Left lung (tissue), 10 donors: Measurements from ENCODE around the gene ACOX2. TPM values are rescaled to one million over a fixed set of nuclear protein-coding genes. Genes with fewer than 3 reads are reported as not detected.

ENCODE experiments used
- ATAC-seq: fragments of 200-7000 bp; cut with Tn5 transposase; one replicate; pipeline ENCODE4 v1.9.1; 2020; ENCODE audit warnings: moderate library complexity
- DNase-seq, 4 donors: peaks; one replicate each; pipeline ENCODE4 v3.0.0-alpha.2; 2013 to 2020
- H3K27ac ChIP-seq, 2 donors: fragments of 200-600 bp; sonication (generic) in 1 of 2; one replicate each; pipeline versions ENCODE4 v1.5.0 to v1.8.0; 2020 to 2021
- H3K27me3 ChIP-seq, 2 donors: fragments of 200-600 bp; sonication (generic) in 1 of 2; one replicate each; pipeline versions ENCODE4 v1.5.0 to v1.8.0; 2020 to 2021
- H3K36me3 ChIP-seq, 2 donors: fragments of 200-600 bp; sonication (generic) in 1 of 2; one replicate each; pipeline versions ENCODE4 v1.5.0 to v1.8.0; 2020 to 2021
- H3K4me1 ChIP-seq, 2 donors: fragments of 200-600 bp; one replicate each; pipeline ENCODE4 v1.8.0; 2021
- H3K4me3 ChIP-seq, 2 donors: fragments of 200-600 bp; sonication (generic) in 1 of 2; one replicate each; pipeline versions ENCODE4 v1.5.0 to v1.8.0; 2020 to 2021; ENCODE audit warnings: mild to moderate bottlenecking in 1 of 2
- H3K9me3 ChIP-seq, 2 donors: fragments of 200-600 bp; sonication (generic) in 1 of 2; one replicate each; pipeline versions ENCODE4 v1.5.0 to v1.8.0; 2020 to 2021
- intact Hi-C, 2 donors: fragments of 100-400 bp; cut with DNase I; formaldehyde crosslinking; loops; one replicate each; pipeline versions ENCODE4 v1.11.2 to v1.14.2; 2022
- polyA plus RNA-seq, 6 donors: library from polyadenylated mRNA; unstranded; fragments of 120-200 nt; gene quantifications; one replicate each; pipeline ENCODE4 v1.2.1, GENCODE V29; 2013; ENCODE audit not compliant: insufficient read length in 6 of 6
- total RNA-seq, 2 donors: library from RNA; stranded (reverse); fragmentation: NEBNext Ultra II Directional; extraction: Animal tissue kit (Norgen Biotek cat#: 25700); gene quantifications; one replicate each; pipeline ENCODE4 v1.2.1, GENCODE V29; 2021
- TF ChIP-seq, protein P1 (sequence below), 2 donors: fragments of 200-600 bp; sonication (generic) in 1 of 2; IDR thresholded peaks; one replicate each; pipeline versions ENCODE4 v1.5.0 to v1.8.0; 2021; ENCODE audit warnings: antibody characterized with exemption in 2 of 2
- donor health status: DM: no; HTN: yes; CAD: no.
- donor health status: DM: no; HTN: no; CAD: no.

The ACOX2 gene
- total and polyA plus RNA-seq, 8 donors, result 9.8 to 58.1 (median 42.8) TPM

DNA sequence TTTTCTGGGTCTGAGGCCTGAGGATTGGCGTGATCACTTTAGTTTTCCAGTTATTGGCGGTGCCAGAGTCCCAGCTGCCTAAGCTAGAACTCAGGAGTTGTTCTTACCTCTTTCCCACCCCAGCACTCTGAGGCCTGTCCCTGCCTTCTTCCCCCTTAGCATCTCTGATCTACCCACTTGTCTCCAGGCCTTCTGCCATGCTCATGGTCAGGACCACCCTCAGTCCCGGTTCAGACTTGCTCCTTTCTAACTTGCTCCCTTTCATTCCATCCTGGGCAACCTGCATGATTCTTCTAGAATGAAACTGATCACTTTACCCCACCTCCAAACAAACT lies 15.7 kb downstream of the ACOX2 start:
- intact Hi-C loops, result no loop called here

DNA sequence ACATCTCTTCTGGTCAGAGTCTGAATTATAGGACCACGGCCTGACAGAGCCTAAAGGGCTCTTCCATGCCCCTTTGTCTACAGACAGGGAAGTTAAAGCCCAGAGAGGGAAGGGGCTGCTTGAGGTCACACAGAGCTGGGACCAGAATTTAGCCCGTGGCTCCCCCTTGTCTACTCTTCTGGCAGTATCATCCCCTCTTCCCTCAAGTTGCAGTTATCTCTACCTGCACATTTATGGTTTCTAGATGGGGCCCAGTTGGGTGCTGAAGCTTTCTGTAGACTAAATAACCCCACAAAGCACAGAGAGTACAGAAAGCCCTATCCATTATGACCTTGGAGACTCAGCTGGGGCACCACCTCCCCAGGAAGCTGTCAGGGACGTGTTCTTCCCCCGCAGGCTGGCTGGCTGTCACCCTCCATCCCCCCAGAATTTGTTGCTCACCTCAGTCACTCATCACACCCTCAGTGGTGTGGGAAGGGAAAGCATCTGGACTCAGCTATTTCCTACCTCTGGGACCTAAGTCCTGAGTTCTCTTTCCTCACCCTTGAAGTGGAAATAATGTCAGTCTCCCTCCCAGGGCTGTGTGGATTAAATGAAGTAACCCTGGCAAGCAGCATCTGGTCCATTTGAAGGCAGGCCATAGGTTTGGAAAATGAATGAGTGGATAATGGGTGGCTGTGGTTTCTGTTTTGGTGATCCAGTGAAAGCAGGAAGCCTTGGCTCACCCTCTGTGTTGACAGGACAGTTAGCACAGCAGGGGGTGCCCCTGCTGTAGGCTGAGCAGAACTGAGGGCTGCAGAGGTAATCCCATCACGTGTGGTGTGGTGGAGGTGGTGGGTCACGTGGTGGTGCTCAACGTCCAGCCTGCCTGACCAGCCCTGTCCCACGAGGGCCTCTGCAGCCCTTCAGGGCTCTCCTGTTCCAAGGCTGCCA lies 16.3 kb downstream of the ACOX2 start:
- no peak overlapping the region for H3K27ac ChIP-seq
- intact Hi-C loops, result no loop called here
- H3K9me3 ChIP-seq, result no peaks in the 10 kb centered on the region
- ATAC-seq (no peak), DNase-seq (no peak)
- peaks cover 0 to 4% of the 10 kb centered on the region in 2 donors for H3K36me3 ChIP-seq
- no peak overlapping the region for H3K4me3 ChIP-seq
- H3K4me1 ChIP-seq, result no peaks in the 10 kb centered on the region
- no peaks in the 10 kb centered on the region for H3K27me3 ChIP-seq
- TF ChIP-seq, protein P1, sequence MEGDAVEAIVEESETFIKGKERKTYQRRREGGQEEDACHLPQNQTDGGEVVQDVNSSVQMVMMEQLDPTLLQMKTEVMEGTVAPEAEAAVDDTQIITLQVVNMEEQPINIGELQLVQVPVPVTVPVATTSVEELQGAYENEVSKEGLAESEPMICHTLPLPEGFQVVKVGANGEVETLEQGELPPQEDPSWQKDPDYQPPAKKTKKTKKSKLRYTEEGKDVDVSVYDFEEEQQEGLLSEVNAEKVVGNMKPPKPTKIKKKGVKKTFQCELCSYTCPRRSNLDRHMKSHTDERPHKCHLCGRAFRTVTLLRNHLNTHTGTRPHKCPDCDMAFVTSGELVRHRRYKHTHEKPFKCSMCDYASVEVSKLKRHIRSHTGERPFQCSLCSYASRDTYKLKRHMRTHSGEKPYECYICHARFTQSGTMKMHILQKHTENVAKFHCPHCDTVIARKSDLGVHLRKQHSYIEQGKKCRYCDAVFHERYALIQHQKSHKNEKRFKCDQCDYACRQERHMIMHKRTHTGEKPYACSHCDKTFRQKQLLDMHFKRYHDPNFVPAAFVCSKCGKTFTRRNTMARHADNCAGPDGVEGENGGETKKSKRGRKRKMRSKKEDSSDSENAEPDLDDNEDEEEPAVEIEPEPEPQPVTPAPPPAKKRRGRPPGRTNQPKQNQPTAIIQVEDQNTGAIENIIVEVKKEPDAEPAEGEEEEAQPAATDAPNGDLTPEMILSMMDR (IDR thresholded peaks at IDR 0.05), result no peak

More for the DNA sequence above, 15.7 kb downstream of the ACOX2 start:
- Histone ChIP-seq H3K9me3 (no peaks in the 10 kb centered on the region), H3K36me3 (peaks cover 0 to 4% of the 10 kb centered on the region in 2 donors), H3K27ac (no peak overlapping the region), H3K27me3 (no peaks in the 10 kb centered on the region), H3K4me1 (peaks cover 0 to 6% of the 10 kb centered on the region in 2 donors), H3K4me3 (no peak overlapping the region)
- DNase-seq (no peak), ATAC-seq (no peak)
- TF ChIP-seq, protein P1 (IDR thresholded peaks at IDR 0.05), result no peak

DNA sequence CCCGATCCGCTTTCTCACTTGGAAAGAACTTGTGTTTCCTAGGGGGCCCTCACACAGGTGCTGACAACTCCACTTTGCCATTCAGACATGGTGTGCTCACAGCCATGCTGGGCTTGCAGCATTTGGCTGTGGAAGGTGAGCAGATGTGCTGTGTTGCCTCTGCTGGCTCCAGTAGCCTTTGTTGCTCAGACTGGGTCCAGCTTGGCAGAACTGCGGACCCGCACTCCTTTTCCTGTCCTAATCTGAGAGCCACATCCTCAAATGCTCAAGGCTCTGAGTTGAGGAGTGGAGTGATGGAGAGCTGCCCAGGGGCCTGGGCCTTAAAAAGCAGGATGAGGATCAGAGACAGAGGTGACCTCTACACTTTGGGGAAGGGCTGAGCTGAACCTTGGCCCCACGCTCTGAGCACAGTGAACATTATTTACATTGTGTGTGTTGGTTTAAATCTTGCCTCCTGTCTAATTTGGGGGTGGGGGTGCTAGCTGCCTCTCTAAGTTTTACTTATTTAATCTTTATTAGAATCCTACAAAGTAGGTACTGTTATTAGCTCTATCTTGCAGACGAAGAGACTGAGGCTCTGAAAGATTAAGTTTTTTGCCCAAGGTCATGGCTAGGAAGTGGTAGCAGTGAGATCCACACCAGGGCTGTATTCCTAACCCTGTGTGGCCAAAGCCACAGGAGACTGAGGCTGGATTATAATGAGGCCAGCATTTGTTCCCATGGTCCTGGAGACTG lies 17.2 kb downstream of the ACOX2 start:
- no peak for DNase-seq
- intact Hi-C loops, result no loop called here
- no peaks in the 10 kb centered on the region for H3K27me3 ChIP-seq
- no peak overlapping the region for H3K27ac ChIP-seq
- ATAC-seq, result no peak
- no peaks in the 10 kb centered on the region for H3K9me3 ChIP-seq
- no peaks in the 10 kb centered on the region for H3K4me1 ChIP-seq
- H3K4me3 ChIP-seq, result no peak overlapping the region
- TF ChIP-seq, protein P1 (IDR thresholded peaks at IDR 0.05), result no peak
- H3K36me3 ChIP-seq, result peaks cover 0 to 4% of the 10 kb centered on the region in 2 donors

DNA sequence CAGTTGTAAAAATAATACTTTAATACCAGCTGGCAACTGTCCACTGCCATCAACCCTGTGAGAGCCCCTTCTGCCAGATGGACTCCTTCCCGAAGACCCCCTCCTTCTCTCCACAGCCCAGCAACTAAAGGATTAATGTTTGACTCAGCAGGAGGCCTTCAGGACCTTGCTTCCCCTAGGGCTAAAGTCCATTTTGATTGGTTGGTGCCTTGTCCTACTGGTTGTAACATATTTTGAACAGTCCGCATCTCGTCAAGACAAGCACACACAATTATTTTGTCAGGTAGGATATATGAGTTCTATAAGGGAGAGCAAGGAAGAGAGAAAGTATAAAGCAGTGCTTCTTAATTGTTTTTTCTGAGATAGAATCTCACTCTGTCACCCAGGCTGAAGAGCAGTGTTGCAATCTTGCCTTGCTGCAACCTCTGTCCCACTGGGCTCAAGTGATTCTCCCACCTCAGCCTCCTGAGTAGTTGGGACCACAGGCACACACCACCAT lies 18.6 kb downstream of the ACOX2 start:
- no peak for DNase-seq
- no peaks in the 10 kb centered on the region for H3K9me3 ChIP-seq
- intact Hi-C loops, result no loop called here
- no peaks in the 10 kb centered on the region for H3K4me1 ChIP-seq
- TF ChIP-seq, protein P1 (IDR thresholded peaks at IDR 0.05), result no peak
- no peaks in the 10 kb centered on the region for H3K27me3 ChIP-seq
- no peak for ATAC-seq
- H3K4me3 ChIP-seq, result no peak overlapping the region
- H3K27ac ChIP-seq, result no peak overlapping the region
- peaks cover 0 to 4% of the 10 kb centered on the region in 2 donors for H3K36me3 ChIP-seq

DNA sequence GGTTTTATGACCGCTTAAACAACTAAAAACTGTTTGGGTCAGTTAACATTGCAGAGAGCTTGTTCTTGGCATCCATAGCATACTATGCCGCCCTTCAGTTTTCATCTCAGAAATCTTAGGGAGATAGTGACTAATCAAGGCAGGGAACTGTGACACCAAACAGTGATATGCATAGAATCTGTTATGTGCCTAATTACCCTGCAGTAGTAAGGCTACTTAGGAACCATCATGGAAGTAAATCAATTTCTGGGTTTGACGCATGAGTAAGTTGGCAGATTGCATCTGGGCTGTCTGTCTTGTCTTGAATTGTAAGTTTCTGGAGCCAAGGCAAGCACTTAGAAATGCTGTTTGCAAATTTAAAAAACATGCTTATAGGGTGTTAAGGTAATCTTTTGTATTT lies 22.6 kb downstream of the ACOX2 start:
- no peak for ATAC-seq
- DNase-seq, result no peak
- no peak overlapping the region for H3K27ac ChIP-seq
- no peaks in the 10 kb centered on the region for H3K9me3 ChIP-seq
- TF ChIP-seq, protein P1 (IDR thresholded peaks at IDR 0.05), result no peak
- no peaks in the 10 kb centered on the region for H3K27me3 ChIP-seq
- intact Hi-C loops, result no loop called here
- no peak overlapping the region for H3K4me3 ChIP-seq
- H3K36me3 ChIP-seq, result peaks cover 0 to 4% of the 10 kb centered on the region in 2 donors
- no peaks in the 10 kb centered on the region for H3K4me1 ChIP-seq
